CD14-positive monocyte (primary cell): ENCODE measurements around the gene TKFC. TPM values are rescaled to one million over a fixed set of nuclear protein-coding genes. Genes with fewer than 3 reads are reported as not detected.
A peak's percentile ranks its signal among the peaks of the same experiment; 100 is the strongest.

Experiments
- DNase-seq, 3 donors: peaks; one replicate each; pipeline ENCODE4 v3.0.0-alpha.2; 2011 to 2022
- H2AFZ ChIP-seq: 2 replicates; pipeline ENCODE4 v1.6.0; 2012; ENCODE audit warnings: mild to moderate bottlenecking, low read depth, low read length, inconsistent platforms; ENCODE audit not compliant: insufficient read depth, poor library complexity, severe bottlenecking
- H3K27ac ChIP-seq, 2 donors: 1 replicate in 1 of 2; 2 replicates in 1 of 2; pipeline ENCODE4 v1.5.1; 2012 to 2013; ENCODE audit warnings: low read length in 2 of 2, control low read depth in 1 of 2, inconsistent platforms in 1 of 2, low read depth in 1 of 2, mild to moderate bottlenecking in 1 of 2
- H3K27me3 ChIP-seq, 2 donors: one replicate each; pipeline versions ENCODE4 v1.6.0 to v1.6.1; 2011 to 2013; ENCODE audit warnings: low read length in 2 of 2; ENCODE audit not compliant: control insufficient read depth in 2 of 2, insufficient read depth in 2 of 2
- H3K36me3 ChIP-seq, 2 donors: replicated peaks in 1 of 2; 1 replicate in 1 of 2; 2 replicates in 1 of 2; pipeline versions ENCODE4 v1.5.1 to v1.6.1; 2012 to 2013; ENCODE audit warnings: low read length in 2 of 2, control low read depth in 1 of 2, inconsistent platforms in 1 of 2, mild to moderate bottlenecking in 1 of 2; ENCODE audit not compliant: insufficient read depth in 2 of 2, control insufficient read depth in 1 of 2
- H3K4me1 ChIP-seq, 2 donors: 1 replicate in 1 of 2; 2 replicates in 1 of 2; pipeline versions ENCODE4 v1.5.1 to v1.6.1; 2012 to 2013; ENCODE audit warnings: low read length in 2 of 2, control low read depth in 1 of 2, inconsistent platforms in 1 of 2, mild to moderate bottlenecking in 1 of 2, moderate library complexity in 1 of 2; ENCODE audit not compliant: insufficient read depth in 2 of 2, control insufficient read depth in 1 of 2
- H3K4me2 ChIP-seq: replicated peaks from 2 replicates; pipeline ENCODE3; 2012; ENCODE audit warnings: low read length, moderate library complexity, mild to moderate bottlenecking; ENCODE audit not compliant: poor library complexity, severe bottlenecking; ENCODE audit errors: extremely low read depth
- H3K4me3 ChIP-seq, 3 experiments: fragments of 200-600 bp in 1 of 3; sonication (generic) in 1 of 3; replicated peaks in 1 of 3; 1 replicate in 2 of 3; 2 replicates in 1 of 3; pipeline ENCODE4 v1.5.1; 2011 to 2013; ENCODE audit warnings: low read length in 3 of 3, mild to moderate bottlenecking in 3 of 3, control low read depth in 2 of 3, low read depth in 2 of 3, inconsistent platforms in 1 of 3, moderate library complexity in 1 of 3
- H3K79me2 ChIP-seq: 2 replicates; pipeline ENCODE4 v1.6.0; 2012; ENCODE audit warnings: mild to moderate bottlenecking, control low read depth, inconsistent platforms, low read length, moderate library complexity; ENCODE audit not compliant: insufficient read depth
- H3K9ac ChIP-seq: 2 replicates; pipeline ENCODE4 v1.6.0; 2017; ENCODE audit warnings: low read length, mild to moderate bottlenecking; ENCODE audit not compliant: insufficient read depth, poor library complexity, severe bottlenecking
- H3K9me3 ChIP-seq, 2 donors: replicated peaks in 1 of 2; 1 replicate in 1 of 2; 2 replicates in 1 of 2; pipeline versions ENCODE4 v1.5.1 to v1.6.1; 2012 to 2013; ENCODE audit warnings: low read length in 2 of 2, control low read depth in 1 of 2; ENCODE audit not compliant: control insufficient read depth in 1 of 2, insufficient read depth in 1 of 2
- H4K20me1 ChIP-seq: 2 replicates; pipeline ENCODE4 v1.6.0; 2012; ENCODE audit warnings: mild to moderate bottlenecking, low read length, control low read depth, moderate library complexity; ENCODE audit not compliant: insufficient read depth
- H3K27ac Mint-ChIP-seq, 7 donors: one replicate each; pipeline ENCODE4 v1.8.0; 2020; ENCODE audit warnings: mild to moderate bottlenecking in 7 of 7, mixed read lengths in 7 of 7, moderate library complexity in 6 of 7, inconsistent platforms in 2 of 7
- H3K27me3 Mint-ChIP-seq, 3 donors: one replicate each; pipeline ENCODE4 v1.8.0; 2021 to 2022; ENCODE audit warnings: low read depth in 3 of 3, mild to moderate bottlenecking in 3 of 3, mixed read lengths in 3 of 3, moderate library complexity in 3 of 3, inconsistent platforms in 1 of 3
- H3K36me3 Mint-ChIP-seq, 2 donors: one replicate each; pipeline ENCODE4 v1.8.0; 2020; ENCODE audit warnings: mixed read lengths in 2 of 2, inconsistent platforms in 1 of 2, mild to moderate bottlenecking in 1 of 2
- H3K4me1 Mint-ChIP-seq: one replicate; pipeline ENCODE4 v1.8.0; 2020; ENCODE audit warnings: mild to moderate bottlenecking, mixed read lengths
- H3K4me3 Mint-ChIP-seq, 2 donors: one replicate each; pipeline ENCODE4 v1.8.0; 2020; ENCODE audit warnings: mild to moderate bottlenecking in 2 of 2, mixed read lengths in 2 of 2, moderate library complexity in 1 of 2
- H3K9me3 Mint-ChIP-seq, 7 donors: one replicate each; pipeline ENCODE4 v1.8.0; 2020 to 2022; ENCODE audit warnings: mixed read lengths in 7 of 7, mild to moderate bottlenecking in 6 of 7, moderate library complexity in 6 of 7, inconsistent platforms in 2 of 7
- CTCF ChIP-seq: fragments of 200-600 bp; IDR thresholded peaks from one replicate; pipeline ENCODE4 v1.8.0; 2022; ENCODE audit warnings: antibody characterized with exemption, mild to moderate bottlenecking
- WGBS: methylation state at CpG from one replicate; pipeline ENCODE4 v1.1.5; 2013; ENCODE audit warnings: missing lambda C conversion rate; ENCODE audit not compliant: insufficient coverage; 5-methylcytosine and 5-hydroxymethylcytosine counted together
- intact Hi-C, 2 donors: fragments of 100-400 bp; cut with micrococcal nuclease; formaldehyde crosslinking; loops; one replicate each; pipeline versions ENCODE4 v1.15.0 to v1.15.1; 2023
- polyA plus RNA-seq, 3 donors: library from polyadenylated mRNA; depleted of rRNA in 1 of 3; unstranded in 2 of 3; stranded (reverse) in 1 of 3; fragments of 300-500 nt in 2 of 3; fragments of >200 nt in 1 of 3; fragmentation: Illumina TruSeq in 2 of 3; gene quantifications; 1 replicate in 2 of 3; 2 replicates in 1 of 3; pipeline ENCODE4 v1.2.3, GENCODE V29; 2012 to 2021

The TKFC gene
- polyA plus RNA-seq, 3 donors: 29.5 to 40.8 (median 29.6) TPM

GRCh38 chr11:61349916-61350315, 16.9 kb downstream of the TKFC start:
- TF ChIP-seq CTCF: no peak
- Mint-ChIP-seq H3K4me3 (no peak overlapping the region), H3K4me1 (peaks cover 41% of the 10 kb centered on the region), H3K27me3 (peaks cover 0 to 1% (median 0%) of the 10 kb centered on the region in 3 donors), H3K9me3 (no peaks in the 10 kb centered on the region), H3K36me3 (peaks cover 71 to 85% of the 10 kb centered on the region in 2 donors), H3K27ac (peak overlapping the region in 5 of 7 donors; percentile 64 to 99 (median 95))
- H4K20me1 ChIP-seq: no peaks in the 10 kb centered on the region
- DNase-seq: no peak
- no peaks in the 10 kb centered on the region for H3K79me2 ChIP-seq
- H3K27ac ChIP-seq: peak overlapping the region in 1 of 2 donors; percentile 26
- H3K27me3 ChIP-seq: no peaks in the 10 kb centered on the region
- no peak overlapping the region for H2AFZ ChIP-seq
- no peak overlapping the region for H3K9ac ChIP-seq
- peaks cover 23 to 29% of the 10 kb centered on the region in 2 donors for H3K4me1 ChIP-seq
- H3K4me3 ChIP-seq: no peak overlapping the region
- intact Hi-C loops: loop anchor here in 1 of 2 donors (5.0 kb wide), 1 partner anchor 188 kb away; the partner anchor contains the start of gene VPS37C
- H3K9me3 ChIP-seq: no peaks in the 10 kb centered on the region
- peaks cover 51 to 61% of the 10 kb centered on the region in 2 donors for H3K36me3 ChIP-seq
- no peak overlapping the region for H3K4me2 ChIP-seq
- WGBS: 94% methylated on average over 8 of the region's 10 CpGs

- Histone ChIP-seq H3K9ac (no peak overlapping the region), H3K4me2 (no peak overlapping the region), H3K4me1 (peaks cover 23 to 29% of the 10 kb centered on the region in 2 donors)
These were observed 17.3 kb downstream of the TKFC start for GRCh38 chr11:61350336-61350735.

More at GRCh38 chr11:61350336-61350735, 17.3 kb downstream of the TKFC start:
- H3K27ac ChIP-seq: no peak overlapping the region
- Mint-ChIP-seq H3K4me3 (no peak overlapping the region), H3K27ac (peak overlapping the region in 5 of 7 donors; percentile 67 to 95 (median 79)), H3K27me3 (peaks cover 0 to 3% (median 0%) of the 10 kb centered on the region in 3 donors), H3K36me3 (peaks cover 75 to 89% of the 10 kb centered on the region in 2 donors), H3K9me3 (no peaks in the 10 kb centered on the region), H3K4me1 (peaks cover 41% of the 10 kb centered on the region)
- H2AFZ ChIP-seq: no peak overlapping the region
- H4K20me1 ChIP-seq: no peaks in the 10 kb centered on the region
- TF ChIP-seq CTCF: no peak
- intact Hi-C loops: no loop called here
- H3K27me3 ChIP-seq: no peaks in the 10 kb centered on the region
- DNase-seq: no peak
- peaks cover 54 to 61% of the 10 kb centered on the region in 2 donors for H3K36me3 ChIP-seq
- H3K9me3 ChIP-seq: no peaks in the 10 kb centered on the region
- no peak overlapping the region for H3K4me3 ChIP-seq
- H3K79me2 ChIP-seq: no peaks in the 10 kb centered on the region
- WGBS: 100% methylated on average over 1 of the region's 1 CpG
